HepG2 (cell line): ENCODE measurements around the gene DGKG. TPM values are rescaled to one million over a fixed set of nuclear protein-coding genes. Genes with fewer than 3 reads are reported as not detected.

Experiments used
- ATAC-seq: fragments of 200-7000 bp; cut with Tn5 transposase; 3 replicates; pipeline ENCODE4 v1.9.1; 2020; ENCODE audit warnings: mild to moderate bottlenecking, moderate library complexity
- BruUV-seq: library from RNA; stranded (reverse); fragments of 400-500 nt; replicated peaks from 2 replicates; lab custom pipeline; 2021; lab: Mats Ljungman, UMichigan
- CTCF ChIA-PET: fragments of 300-600 bp; formaldehyde crosslinking; extraction: SDS; loops from one replicate; lab custom pipeline; 2021; ENCODE audit warnings: low total read pairs, inconsistent platforms, low intra/inter-chr PET ratio; lab: Yijun Ruan, JAX
- POLR2A ChIA-PET: fragments of 350-600 bp; sonication (Branson Sonifier 250); formaldehyde crosslinking; loops from one replicate; lab custom pipeline; 2020; ENCODE audit warnings: antibody characterized with exemption, inconsistent platforms; lab: Yijun Ruan, JAX
- DNase-seq: peaks from one replicate; pipeline ENCODE4 v3.0.0-alpha.2; 2015; ENCODE audit warnings: low spot score
- FAIRE-seq: peaks from 3 replicates; lab custom pipeline; 2011; peaks lifted over from hg19 to GRCh38; lab: Jason Lieb, UNC
- H2AFZ ChIP-seq: one replicate; pipeline ENCODE4 v1.6.1; 2011; ENCODE audit warnings: low read length, inconsistent platforms
- H3K27ac ChIP-seq: fragments of 300-600 bp; 3 replicates; pipeline ENCODE4 v1.8.0; 2011; ENCODE audit warnings: mixed run types, mild to moderate bottlenecking, mixed read lengths, low read length, inconsistent platforms; ENCODE audit not compliant: insufficient read depth; ENCODE audit errors: extremely low read length
- H3K27me3 ChIP-seq, 2 experiments: fragments of 200-600 bp in 1 of 2; 2 replicates in 1 of 2; 3 replicates in 1 of 2; pipeline versions ENCODE4 v1.6.0 to v1.8.0; 2011; ENCODE audit warnings: low read length in 2 of 2, mild to moderate bottlenecking in 2 of 2, moderate library complexity in 2 of 2, inconsistent platforms in 1 of 2; ENCODE audit not compliant: insufficient read depth in 2 of 2, control insufficient read depth in 1 of 2
- H3K36me3 ChIP-seq, 2 experiments: fragments of 200-600 bp in 1 of 2; replicated peaks in 1 of 2; 2 replicates in 1 of 2; 3 replicates in 1 of 2; pipeline versions ENCODE4 v1.5.1 to v1.8.0; 2011; ENCODE audit warnings: low read length in 2 of 2, inconsistent platforms in 1 of 2; ENCODE audit not compliant: insufficient read depth in 2 of 2, control insufficient read depth in 1 of 2
- H3K4me1 ChIP-seq: 2 replicates; pipeline ENCODE4 v1.5.1; 2012; ENCODE audit warnings: low read length, inconsistent platforms; ENCODE audit not compliant: insufficient read depth
- H3K4me2 ChIP-seq: 2 replicates; pipeline ENCODE4 v1.6.0; 2011; ENCODE audit warnings: low read depth, low read length, inconsistent platforms
- H3K4me3 ChIP-seq, 3 experiments: fragments of 200-600 bp in 1 of 3; sonication (generic), shearing (Covaris generic) in 1 of 3; replicated peaks in 1 of 3; 2 replicates each; pipeline ENCODE4 v1.5.1; 2011 to 2016; ENCODE audit warnings: low read length in 3 of 3, inconsistent platforms in 2 of 3, low read depth in 2 of 3, mild to moderate bottlenecking in 2 of 3, control low read depth in 1 of 3, mixed read lengths in 1 of 3; ENCODE audit not compliant: insufficient read depth in 1 of 3
- H3K79me2 ChIP-seq: one replicate; pipeline ENCODE4 v1.6.1; 2011; ENCODE audit warnings: low read length, inconsistent platforms; ENCODE audit not compliant: insufficient read depth
- H3K9ac ChIP-seq: 2 replicates; pipeline ENCODE4 v1.6.0; 2011; ENCODE audit warnings: mild to moderate bottlenecking, low read depth, low read length, inconsistent platforms; ENCODE audit not compliant: insufficient read depth
- H3K9me3 ChIP-seq: 2 replicates; pipeline ENCODE4 v1.5.1; 2012; ENCODE audit warnings: mild to moderate bottlenecking, low read length
- H4K20me1 ChIP-seq: 2 replicates; pipeline ENCODE4 v1.6.0; 2011; ENCODE audit warnings: inconsistent platforms, mild to moderate bottlenecking, low read length, moderate library complexity; ENCODE audit not compliant: insufficient read depth
- CREB1 ChIP-seq, 2 experiments: fragments of 450-650 bp in 1 of 2; IDR thresholded peaks; 2 replicates each; pipeline ENCODE4 v1.6.1; 2016 to 2017; ENCODE audit warnings: control low read depth in 1 of 2, mild to moderate bottlenecking in 1 of 2, missing compliant biosample characterization in 1 of 2, missing genetic modification characterization in 1 of 2
- ELK4 ChIP-seq: sonication (generic); formaldehyde crosslinking; IDR thresholded peaks from 2 replicates; pipeline ENCODE4 v1.9.0; 2021; ENCODE audit warnings: missing genetic modification reagents, borderline replicate concordance
- PAWR ChIP-seq: sonication (generic); formaldehyde crosslinking; IDR thresholded peaks from 2 replicates; pipeline ENCODE4 v1.4.0; 2020; ENCODE audit warnings: missing genetic modification reagents, mild to moderate bottlenecking, borderline replicate concordance
- PTBP1 ChIP-seq: fragments of 200-400 bp; formaldehyde crosslinking; IDR thresholded peaks from 2 replicates; pipeline ENCODE4 v1.6.1; 2018; ENCODE audit warnings: low read length, low read depth; ENCODE audit not compliant: poor library complexity, severe bottlenecking
- SOX6 ChIP-seq, 2 experiments: fragments of 450-650 bp in 1 of 2; sonication (generic) in 1 of 2; formaldehyde crosslinking in 1 of 2; IDR thresholded peaks; 2 replicates each; pipeline versions ENCODE4 v1.4.0 to v1.6.1; 2017 to 2020; ENCODE audit warnings: antibody characterized with exemption in 1 of 2, mild to moderate bottlenecking in 1 of 2, missing genetic modification reagents in 1 of 2
- ZFP37 ChIP-seq: sonication (generic); formaldehyde crosslinking; IDR thresholded peaks from 2 replicates; pipeline ENCODE4 v1.4.0; 2020; ENCODE audit warnings: missing genetic modification reagents, borderline replicate concordance
- ZNF121 ChIP-seq: sonication (generic); formaldehyde crosslinking; IDR thresholded peaks from 2 replicates; pipeline ENCODE4 v1.5.0; 2020; ENCODE audit warnings: mild to moderate bottlenecking, missing genetic modification reagents
- ZNF557 ChIP-seq: sonication (generic); formaldehyde crosslinking; IDR thresholded peaks from 2 replicates; pipeline ENCODE4 v1.4.0; 2020; ENCODE audit warnings: missing genetic modification reagents
- ZNF839 ChIP-seq: sonication (generic); formaldehyde crosslinking; IDR thresholded peaks from 2 replicates; pipeline ENCODE4 v1.4.0; 2020; ENCODE audit warnings: missing genetic modification reagents, mild to moderate bottlenecking, borderline replicate concordance
- WGBS: methylation state at CpG from one replicate; pipeline ENCODE4 v1.1.6; 2017; ENCODE audit warnings: low lambda C conversion rate; 5-methylcytosine and 5-hydroxymethylcytosine counted together
- in situ Hi-C: cut with HindIII; loops from 2 replicates; pipeline ENCODE4 v1.10.0; 2017; ENCODE audit warnings: low pct_unique_long_range_greater_than_20kb; ENCODE audit not compliant: extremely low pct_ligation_motif_present
- intact Hi-C: fragments of 100-400 bp; cut with micrococcal nuclease; formaldehyde crosslinking; loops from one replicate; pipeline ENCODE4 v1.10.0; 2022; ENCODE audit not compliant: unreplicated experiment
- polyA plus RNA-seq, 8 experiments: library from polyadenylated mRNA; depleted of rRNA in 3 of 8; stranded (reverse) in 7 of 8; unstranded in 1 of 8; fragments of >200 nt; fragmentation: Illumina TruSeq in 4 of 8; extraction: Trizol in 4 of 8; gene quantifications; 2 replicates each; pipeline versions ENCODE4 v1.2.1 to v1.2.3, GENCODE V29; 2011 to 2016; ENCODE audit warnings: low read depth in 4 of 8, missing spikeins in 1 of 8, mixed read lengths in 1 of 8; ENCODE audit not compliant: insufficient read depth in 1 of 8
- total RNA-seq, 5 experiments: library from RNA; depleted of rRNA; stranded (reverse); fragments of >200 nt; fragmentation: Illumina TruSeq; extraction: Trizol; gene quantifications; 2 replicates each; pipeline ENCODE4 v1.2.3, GENCODE V29; 2016; ENCODE audit warnings: low read depth in 1 of 5

Gene DGKG
- total and polyA plus RNA-seq, 2 of the 13 experiments (the other 11 are each of a cell fraction or from before 2014, with no cell fraction given): 3.8 to 6.2 TPM

GRCh38 chr3:186386883-186387560, 25.0 kb upstream of the DGKG start:
- H3K4me2 ChIP-seq: no peak overlapping the region
- POLR2A ChIA-PET: no interaction called here
- no peaks in the 10 kb centered on the region for H3K79me2 ChIP-seq
- no peaks in the 10 kb centered on the region for H4K20me1 ChIP-seq
- no peak overlapping the region for H3K4me3 ChIP-seq
- intact Hi-C loops: no loop called here
- ATAC-seq: no peak
- BruUV-seq: no TSS peak
- WGBS: 34% methylated on average over 4 of the region's 4 CpGs
- no peak for TF ChIP-seq PAWR (CRISPR knock-in tag)
- TF ChIP-seq, all 625 proteins: peak for 0
- Histone ChIP-seq H3K27ac (no peak overlapping the region), H3K4me1 (peaks cover 8% of the 10 kb centered on the region), H3K9ac (no peak overlapping the region), H2AFZ (no peak overlapping the region), H3K9me3 (no peaks in the 10 kb centered on the region), H3K27me3 (0 out of 5 replicates have a peak, but pooled peaks cover 0 to 4% of the 10 kb centered on the region in 2 experiments), H3K36me3 (no peaks in the 10 kb centered on the region)
- CTCF ChIA-PET: no interaction called here
- FAIRE-seq: no peak
- DNase-seq: no peak
- in situ Hi-C loops: no loop called here

GRCh38 chr3:186385856-186386602, 24.0 kb upstream of the DGKG start:
- TF ChIP-seq CREB1 (IDR thresholded peaks at IDR 0.05): no peak
- no peak for TF ChIP-seq CREB1 (CRISPR knock-in tag; IDR thresholded peaks at IDR 0.05)
- no peak for TF ChIP-seq ELK4 (CRISPR knock-in tag)
- no peak for TF ChIP-seq ZNF839
- TF ChIP-seq ZNF557 (CRISPR knock-in tag): no peak
- TF ChIP-seq PTBP1: no peak
- TF ChIP-seq ZNF121 (CRISPR knock-in tag): no peak
- no peak for TF ChIP-seq SOX6 (IDR thresholded peaks at IDR 0.05)
- TF ChIP-seq SOX6 (CRISPR knock-in tag; IDR thresholded peaks at IDR 0.05): no peak
- TF ChIP-seq ZFP37 (CRISPR knock-in tag): no peak
- DNase-seq (no peak), FAIRE-seq (no peak), ATAC-seq (no peak)
- 40% methylated on average over 4 of the region's 5 CpGs for WGBS
- intact Hi-C loops: no loop called here
- ChIA-PET CTCF (no interaction called here), POLR2A (no interaction called here)
- Histone ChIP-seq H3K9ac (no peak overlapping the region), H3K9me3 (no peaks in the 10 kb centered on the region), H3K4me2 (no peak overlapping the region), H3K27ac (no peak overlapping the region), H3K79me2 (no peaks in the 10 kb centered on the region), H3K36me3 (no peaks in the 10 kb centered on the region), H4K20me1 (no peaks in the 10 kb centered on the region), H3K4me3 (no peak overlapping the region), H2AFZ (no peak overlapping the region), H3K27me3 (0 out of 5 replicates have a peak, but pooled peaks cover 0 to 4% of the 10 kb centered on the region in 2 experiments), H3K4me1 (peaks cover 18% of the 10 kb centered on the region)
- in situ Hi-C loops: no loop called here
- BruUV-seq: no TSS peak
